GM04503 (cell line): ENCODE measurements around the gene CFAP65.

Experiments used
- DNase-seq: peaks from one replicate; pipeline ENCODE4 v3.0.0-alpha.2; 2012; ENCODE audit warnings: low read depth

Gene CFAP65

GRCh38 chr2:219016721-219017120 lies 24.6 kb downstream of the CFAP65 start:
- no peak for DNase-seq

- DNase-seq = no peak
These were observed 30.4 kb downstream of the CFAP65 start for GRCh38 chr2:219010873-219011272.

GRCh38 chr2:219010162-219010756 lies 31.1 kb downstream of the CFAP65 start:
- no peak for DNase-seq

DNA sequence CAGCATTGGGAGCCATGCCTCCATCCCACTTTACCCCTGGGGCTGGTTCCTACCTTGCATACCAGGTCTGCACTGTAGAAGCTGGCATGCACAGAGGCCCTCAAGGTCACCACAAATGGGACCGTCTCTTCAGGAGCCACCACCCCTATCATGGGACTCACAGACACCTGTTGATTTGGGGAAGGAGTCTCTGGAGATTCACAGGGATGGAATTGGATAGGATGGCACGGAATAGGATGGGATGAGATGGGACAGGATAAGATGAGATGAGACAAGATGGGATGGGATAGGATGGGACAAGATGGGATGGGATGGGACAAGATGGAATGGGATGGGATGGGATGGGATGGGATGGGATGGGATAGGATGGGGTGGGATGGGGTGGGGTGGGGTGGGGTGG lies 32.0 kb downstream of the CFAP65 start:
- DNase-seq = no peak

- no peak for DNase-seq
These were observed 37.3 kb downstream of the CFAP65 start for GRCh38 chr2:219003979-219004378.

- no peak for DNase-seq
These were observed 38.1 kb downstream of the CFAP65 start for GRCh38 chr2:219003267-219003634.

- no peak for DNase-seq
These were observed 38.7 kb downstream of the CFAP65 start for GRCh38 chr2:219002395-219003266.

DNA sequence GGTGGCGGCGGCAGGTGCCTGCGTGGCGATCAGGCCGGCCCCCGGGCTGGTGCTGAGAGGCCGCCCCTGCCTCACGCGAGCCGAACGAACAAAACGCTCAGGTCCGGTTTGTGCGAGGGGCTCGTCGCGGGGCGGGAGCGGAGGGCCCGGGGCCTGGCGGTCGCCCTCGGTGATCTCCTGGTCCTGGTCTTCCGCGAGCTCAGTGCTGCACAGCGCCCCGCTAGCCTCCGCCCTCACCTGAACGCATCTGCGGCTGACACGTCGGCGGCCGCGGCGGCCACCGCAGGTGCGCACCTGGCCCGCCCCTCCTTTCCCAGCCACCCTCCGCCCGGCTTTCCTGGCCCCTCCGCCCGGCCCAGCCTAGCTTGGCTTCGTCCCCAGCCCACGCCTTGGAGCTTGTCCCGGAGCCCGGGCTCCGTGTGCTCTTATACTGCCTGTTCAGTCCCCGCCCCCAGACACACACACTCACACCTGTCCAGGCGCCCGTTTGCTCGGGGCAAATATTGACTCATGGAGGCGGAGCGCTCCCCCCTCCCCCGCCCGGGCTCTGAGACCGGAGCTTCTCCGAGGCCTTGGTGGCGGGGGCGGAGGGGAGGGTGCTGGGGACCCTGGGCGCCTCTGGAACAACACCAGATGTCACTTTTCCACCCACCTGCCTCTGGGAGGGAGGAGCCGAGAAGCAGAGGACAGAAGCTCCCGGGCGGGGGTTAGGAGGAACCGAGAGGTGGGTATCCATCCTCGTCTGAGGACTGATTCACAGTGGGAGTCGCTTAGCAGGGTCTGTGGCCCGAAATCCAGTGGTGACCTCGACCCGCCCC lies 39.5 kb downstream of the CFAP65 start:
- DNase-seq = no peak

GRCh38 chr2:219001100-219001576 lies 40.2 kb downstream of the CFAP65 start:
- DNase-seq = no peak

DNA sequence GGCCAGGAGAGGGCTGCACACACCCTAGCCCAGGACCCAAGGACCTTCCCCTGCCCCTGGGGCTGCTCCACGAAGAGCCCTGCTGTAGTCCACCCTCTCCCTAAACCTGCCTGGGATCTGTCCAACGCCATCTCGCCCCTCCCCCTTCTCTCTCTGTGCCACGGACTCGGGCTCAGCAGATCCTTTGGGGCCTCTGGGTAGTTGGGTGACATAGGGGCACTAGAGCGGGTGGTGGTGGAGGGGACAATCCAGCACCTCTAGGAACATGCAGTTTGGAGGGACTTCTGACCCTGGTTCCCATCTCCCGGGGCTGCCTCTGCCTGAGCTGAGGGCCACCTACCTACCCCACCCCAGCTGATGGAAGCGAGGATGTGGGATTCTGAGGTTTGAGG lies 40.8 kb downstream of the CFAP65 start:
- no peak for DNase-seq

DNA sequence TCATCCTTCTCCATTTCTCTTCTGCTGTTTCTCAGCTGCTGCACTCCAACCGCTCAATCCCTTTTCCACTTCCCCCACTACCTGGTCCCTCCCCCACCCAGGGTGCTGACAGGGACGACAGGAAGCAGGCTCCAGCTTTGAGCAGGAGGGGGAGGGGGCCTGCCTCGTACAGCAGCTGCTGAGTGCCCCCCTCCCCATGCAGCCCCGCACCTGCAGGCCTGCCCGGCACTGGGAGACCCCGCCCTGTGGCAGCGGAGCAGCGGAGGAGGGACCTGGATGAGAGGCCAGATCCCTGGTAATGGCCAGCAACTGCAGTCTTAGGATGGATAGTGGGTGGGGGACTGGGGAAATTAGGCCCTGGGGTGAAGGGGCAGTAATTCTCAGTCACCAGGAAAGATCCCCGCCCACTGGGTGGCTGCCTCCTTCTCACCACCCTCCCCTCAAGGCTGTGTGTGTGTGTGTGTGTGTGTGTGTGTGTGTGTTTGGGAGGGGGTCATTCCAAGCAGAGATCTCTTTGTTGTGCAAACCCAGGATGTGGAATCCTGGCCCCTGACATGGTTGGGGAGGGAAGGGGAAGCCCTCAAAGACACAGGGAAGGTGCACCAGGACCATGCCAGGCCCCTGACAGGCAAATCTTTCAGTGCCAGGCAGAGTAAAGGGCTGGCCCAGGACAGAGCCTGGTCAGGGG lies 41.3 kb downstream of the CFAP65 start:
- DNase-seq = no peak

GRCh38 chr2:218999021-218999880 lies 42.1 kb downstream of the CFAP65 start:
- no peak for DNase-seq

DNA sequence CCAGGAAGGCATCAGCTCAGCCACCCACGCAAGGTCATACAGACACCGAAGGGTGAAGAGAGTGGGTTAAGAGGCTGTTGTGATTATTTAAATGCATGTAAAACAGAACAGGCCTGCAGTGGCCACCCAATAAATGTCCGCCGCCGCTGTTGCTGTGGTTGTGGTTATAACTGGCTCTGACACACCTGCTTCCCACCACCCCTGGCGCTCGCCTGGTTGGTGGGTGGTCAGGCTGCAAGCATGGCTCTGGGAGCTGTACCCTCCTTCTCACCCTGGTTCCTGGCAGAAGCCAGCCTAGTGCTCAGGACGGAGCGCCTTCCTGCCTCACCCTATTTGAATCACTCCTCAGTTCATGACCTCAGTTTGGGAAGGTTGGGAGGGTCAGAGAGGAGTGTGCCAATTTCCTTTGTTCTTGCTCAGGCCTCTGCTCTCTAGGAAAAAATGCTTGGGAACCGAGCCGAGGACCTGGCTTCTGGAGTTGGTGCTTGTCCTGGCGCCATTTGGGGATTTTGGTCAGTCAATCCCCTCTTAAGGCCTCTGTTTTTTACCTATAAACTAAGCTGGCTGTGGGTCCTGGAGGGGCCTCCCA lies 42.8 kb downstream of the CFAP65 start:
- DNase-seq = no peak

DNA sequence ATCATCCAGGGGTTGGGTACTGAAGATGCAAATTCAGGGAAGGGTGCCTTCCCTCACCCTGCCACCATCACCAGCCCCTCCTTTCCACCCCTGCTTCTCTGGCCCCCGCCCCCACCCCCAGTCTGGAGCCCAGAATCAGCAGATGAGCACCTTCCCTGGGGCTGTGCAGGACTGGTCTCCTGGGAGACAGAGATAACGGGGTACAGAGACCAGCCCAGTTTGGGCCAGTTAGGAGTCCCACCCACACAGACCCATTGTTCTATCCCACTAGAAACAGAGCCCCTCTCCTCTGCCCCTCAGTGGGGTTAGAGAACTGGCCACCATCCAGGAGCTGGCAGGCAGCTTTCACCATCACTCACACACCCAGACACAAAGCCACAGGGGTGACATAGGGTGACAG lies 43.6 kb downstream of the CFAP65 start:
- no peak for DNase-seq

DNA sequence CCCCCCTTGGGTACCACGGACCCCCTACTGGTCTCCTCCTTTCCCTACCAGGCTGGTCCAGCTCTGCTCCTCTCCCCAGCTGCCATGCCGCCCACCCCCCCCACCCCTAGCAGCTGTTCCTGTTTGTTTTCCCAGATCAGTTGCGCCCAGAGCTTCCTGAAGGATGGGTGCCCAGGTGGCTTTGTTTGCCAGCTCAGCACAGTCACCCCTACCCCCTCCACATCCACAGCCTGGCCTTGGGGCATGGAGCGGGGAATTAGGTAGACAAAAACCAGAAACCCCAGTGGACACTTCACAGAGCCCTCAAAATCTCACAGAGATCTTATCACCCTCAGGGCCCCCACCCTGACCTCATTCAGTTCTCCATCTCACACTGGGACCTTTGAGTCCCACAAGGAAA lies 44.4 kb downstream of the CFAP65 start:
- no peak for DNase-seq

DNA sequence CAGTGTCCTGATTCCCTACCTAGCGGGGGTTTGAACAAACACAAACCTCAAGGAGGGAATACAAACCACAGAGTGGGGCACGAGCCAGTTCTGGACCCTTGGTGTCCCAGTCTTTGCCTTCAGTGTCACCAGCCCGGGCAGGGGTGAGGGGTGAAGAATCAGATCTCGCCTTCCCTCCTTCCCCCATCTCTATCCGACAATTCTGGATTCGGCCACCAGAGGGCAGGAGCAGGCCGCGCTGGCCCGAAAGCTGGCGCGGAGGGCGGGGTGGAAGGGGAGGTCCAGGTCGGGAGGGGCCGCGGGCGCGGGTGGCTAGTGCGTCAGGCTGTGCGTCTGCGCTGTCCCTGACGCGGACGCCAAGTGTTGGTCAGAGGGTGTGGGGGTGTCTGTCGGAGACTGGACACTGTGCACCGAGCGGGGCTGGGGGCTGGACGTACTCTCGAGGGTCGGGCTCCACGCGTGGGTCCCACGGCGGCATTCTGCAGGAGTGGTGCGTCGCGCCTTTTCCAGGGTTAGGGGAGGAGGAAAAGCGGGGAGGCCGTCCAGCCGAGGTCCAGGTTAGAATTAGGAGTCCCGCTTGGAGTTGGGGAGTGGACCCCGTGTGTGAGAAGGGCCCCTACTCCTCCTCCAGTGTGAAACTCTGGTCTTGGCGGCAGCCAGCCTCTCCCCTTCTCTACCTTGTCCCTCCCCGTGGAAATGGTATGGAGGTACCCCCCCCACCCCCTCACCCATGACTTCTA lies 45.2 kb downstream of the CFAP65 start:
- DNase-seq = no peak

DNA sequence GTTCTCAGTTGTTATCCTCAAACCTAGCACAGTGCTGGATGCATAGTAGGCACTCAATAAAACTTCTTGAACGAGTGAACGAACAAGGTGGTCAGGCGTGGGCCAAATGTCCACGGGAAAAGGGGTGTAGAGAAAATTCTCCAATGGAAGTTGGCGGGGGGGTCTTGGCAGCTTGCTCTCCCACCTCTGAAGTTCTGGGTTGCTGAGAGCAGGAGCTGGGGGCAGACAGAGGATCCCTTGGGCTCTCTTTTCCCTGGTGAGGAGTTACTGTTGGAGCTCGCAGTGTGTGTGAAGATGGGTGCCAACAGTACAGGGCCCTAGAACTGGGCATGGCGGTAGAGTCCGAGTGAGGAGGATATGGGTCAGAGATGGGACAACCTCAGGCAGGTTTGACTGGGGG lies 45.8 kb downstream of the CFAP65 start:
- no peak for DNase-seq

DNA sequence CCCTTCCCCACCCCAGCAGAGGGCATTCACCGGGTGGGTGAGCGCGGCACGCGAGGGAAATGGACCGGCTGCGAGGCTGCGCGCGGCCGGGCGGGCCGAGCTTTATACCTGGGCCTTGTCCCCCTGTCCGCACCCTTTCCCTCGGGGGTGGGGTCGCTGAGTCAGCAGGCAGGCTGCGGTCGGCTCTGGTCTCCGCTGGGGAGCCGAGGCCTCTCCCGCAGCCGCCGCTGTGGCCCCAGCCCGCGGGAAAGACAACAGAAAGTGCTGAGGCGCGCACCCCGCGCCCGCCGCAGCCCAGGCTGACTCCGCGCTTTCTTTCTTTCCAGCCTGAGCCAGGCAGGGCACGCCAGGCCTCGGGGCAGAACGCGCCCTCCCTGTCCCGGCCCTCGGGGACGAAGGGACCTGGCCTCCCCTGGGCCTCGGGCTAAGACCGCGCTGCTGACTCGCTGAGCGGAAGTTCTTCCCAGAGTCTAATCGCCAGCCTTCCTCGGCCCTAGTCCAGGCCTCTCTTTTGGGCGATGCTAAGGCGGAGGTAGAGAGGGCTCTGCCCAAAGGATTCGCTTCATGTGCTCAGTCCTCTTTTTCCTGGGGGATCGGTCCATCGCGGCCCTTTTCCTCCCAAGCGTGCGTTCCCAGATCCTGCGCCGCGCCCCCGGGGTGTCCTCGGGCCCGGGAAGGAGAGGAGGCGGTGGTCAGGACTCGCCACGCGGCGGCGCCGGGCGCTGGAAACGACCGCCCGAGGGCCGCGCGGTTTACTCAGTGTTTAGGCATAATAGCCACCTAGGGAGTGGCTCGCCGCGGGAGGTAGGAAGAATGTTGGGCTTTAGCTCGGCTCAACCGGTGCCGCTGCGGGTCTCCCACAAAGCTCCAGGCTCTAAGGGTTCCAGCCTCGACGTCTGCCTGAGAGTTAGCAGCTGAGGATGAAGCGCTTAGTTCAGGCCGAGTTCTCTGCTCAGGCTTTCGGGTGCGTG lies 47.7 kb downstream of the CFAP65 start, which contains the start of gene CRYBA2:
Gene CRYBA2, minus strand, starts transcription at position 78 of the 971 bp plus-strand sequence. CDS start 246 bp downstream, outside the sequence.
- no peak for DNase-seq
